Measurements from ENCODE around the gene STAB1.

Gene STAB1

GRCh38 chr3:52534281-52535183, 39.4 kb downstream of the STAB1 start:
- DNase-seq (ENCODE audit: low read depth): no peak

DNA sequence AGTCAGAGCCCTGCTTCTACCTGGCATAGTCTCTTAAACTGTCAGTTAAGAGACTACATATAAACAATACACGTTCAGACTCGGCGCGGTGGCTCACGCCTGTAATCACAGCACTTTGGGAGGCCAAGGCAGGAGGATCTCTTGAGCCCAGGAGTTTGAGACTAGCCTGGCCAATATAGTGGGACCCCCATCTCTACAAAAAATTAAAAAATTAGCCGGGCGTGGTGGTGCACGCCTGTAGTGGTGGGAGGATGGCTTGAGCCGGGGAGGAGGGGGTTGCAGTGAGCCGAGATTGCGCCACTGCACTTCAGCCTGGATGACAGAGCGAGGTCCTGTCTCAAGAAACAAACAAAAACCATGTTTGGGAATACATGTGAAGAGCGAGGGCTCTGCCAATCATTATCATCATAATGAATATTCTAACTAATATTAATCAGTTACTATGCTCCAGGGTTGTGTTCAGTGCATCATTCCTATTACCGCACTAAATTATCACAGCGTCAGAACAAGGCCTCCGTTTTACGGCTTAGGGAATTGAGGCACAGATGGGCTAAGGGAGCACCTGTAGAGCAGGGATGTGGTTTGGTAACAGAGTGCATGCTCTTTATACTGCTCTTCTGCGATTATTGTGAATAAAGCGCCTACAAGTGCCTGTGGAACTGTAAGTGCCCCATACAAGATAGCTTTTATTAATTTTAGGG, 40.4 kb downstream of the STAB1 start:
- no peak for DNase-seq (ENCODE audit: low read depth)

GRCh38 chr3:52536112-52536368, 40.9 kb downstream of the STAB1 start:
- no peak for DNase-seq (ENCODE audit: low read depth)

DNA sequence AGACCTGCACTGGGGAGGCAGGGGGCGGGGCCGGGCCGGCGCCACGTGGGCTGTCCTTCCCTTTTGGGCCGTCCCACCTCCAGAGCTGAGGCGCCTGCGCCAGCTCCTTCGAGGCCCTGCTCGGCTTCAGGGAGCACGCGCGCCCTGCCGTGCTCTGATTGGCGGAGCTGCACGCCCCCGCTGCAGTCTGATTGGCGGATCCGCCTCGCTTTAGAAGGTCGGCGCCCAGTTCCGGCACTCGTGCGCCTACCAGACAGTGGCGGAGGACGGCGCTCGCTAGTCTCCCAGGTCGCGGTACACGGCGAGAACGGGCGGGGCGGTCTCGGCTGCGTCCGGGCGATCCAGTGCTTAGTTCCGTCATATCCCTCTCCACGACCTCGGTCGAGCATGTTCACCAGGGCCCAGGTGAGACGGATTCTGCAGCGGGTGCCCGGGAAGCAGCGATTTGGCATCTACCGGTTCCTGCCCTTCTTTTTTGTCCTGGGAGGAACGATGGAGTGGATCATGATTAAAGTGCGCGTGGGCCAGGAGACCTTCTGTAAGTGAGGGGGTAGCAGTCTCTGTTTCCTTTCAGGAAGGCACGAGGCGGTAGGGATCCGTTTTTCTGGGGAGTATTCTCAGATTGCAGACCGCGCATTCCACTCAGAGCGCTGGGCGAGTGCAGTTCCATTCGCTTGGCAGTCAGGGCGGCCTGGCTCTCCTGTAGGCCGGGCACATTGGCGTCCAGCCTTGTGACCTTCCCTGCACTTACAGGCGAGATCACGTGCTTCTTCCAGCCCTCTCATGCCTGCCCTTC, 41.4 kb downstream of the STAB1 start, which contains the start of gene UQCC5:
Gene UQCC5 (plus strand): TSS at position 237 of the 796 bp plus-strand sequence. CDS start 151 bp downstream, at position 388.
- peak; percentile 88 for DNase-seq (ENCODE audit: low read depth)

GRCh38 chr3:52537165-52537620, 42.1 kb downstream of the STAB1 start:
- DNase-seq (ENCODE audit: low read depth): no peak

DNA sequence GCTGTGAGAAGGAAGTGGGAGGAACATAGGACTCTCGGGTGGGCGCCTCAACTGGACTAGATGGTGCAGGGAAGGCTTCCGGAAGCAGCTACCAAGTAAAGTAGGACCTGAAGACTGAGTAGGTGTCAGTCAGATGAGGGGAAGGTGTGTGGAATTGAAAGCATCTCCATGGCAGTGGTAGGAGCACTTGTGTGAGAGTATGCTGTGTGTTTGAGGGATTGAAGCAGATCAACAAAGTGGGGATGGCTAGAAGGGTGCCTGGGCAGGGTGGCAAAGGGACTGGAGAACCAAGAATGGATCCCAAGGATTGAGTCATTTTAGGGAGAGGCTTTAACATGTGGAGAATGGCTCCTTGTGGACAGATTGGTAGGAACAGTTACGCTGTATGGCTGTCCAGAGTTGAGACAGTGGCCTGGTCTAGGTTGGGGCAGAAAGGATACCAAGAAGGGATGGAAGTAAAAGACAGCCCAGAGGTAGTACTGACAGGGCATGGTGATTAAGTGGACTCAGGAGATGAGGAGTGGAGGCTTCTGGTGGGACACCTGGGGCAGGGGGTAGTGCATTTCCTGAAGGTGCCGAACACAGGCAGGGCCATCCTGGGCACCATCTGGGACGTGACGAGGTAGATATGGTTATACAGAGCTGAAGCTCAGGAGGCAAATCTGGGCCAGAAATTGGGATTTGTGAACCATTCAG, 42.7 kb downstream of the STAB1 start:
- DNase-seq (ENCODE audit: low read depth): no peak

DNA sequence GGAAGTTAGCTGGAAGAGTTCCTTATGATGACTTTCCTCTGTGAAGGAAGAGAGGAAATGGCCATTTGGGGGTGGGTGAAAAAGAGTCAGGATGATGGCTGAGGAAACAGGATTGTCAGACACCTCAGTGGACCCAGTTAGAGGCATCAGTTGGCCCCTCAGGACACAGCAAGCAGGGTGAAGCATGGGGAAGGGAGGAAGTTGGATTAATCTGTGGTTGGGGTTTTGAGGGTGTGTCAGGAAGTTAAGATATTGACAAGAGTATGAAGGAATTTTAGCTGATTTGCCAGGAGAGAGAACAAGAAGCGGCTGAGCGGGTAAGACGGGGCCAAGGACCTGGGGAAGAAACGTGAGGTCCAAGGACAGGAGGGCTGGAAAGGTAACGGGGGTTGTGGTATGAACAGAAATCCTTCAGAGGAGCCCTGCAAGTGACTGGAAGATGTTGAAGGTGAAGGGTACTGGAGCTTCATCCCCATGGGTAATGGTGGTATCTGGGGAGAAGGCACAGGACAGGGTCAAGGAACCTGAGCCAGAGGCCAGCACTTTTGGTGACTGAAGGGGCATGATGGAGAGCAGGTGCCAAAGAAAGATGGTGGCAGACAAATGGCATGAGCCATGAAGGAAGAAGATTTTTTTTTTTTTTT, 44.0 kb downstream of the STAB1 start:
- DNase-seq (ENCODE audit: low read depth): no peak

GRCh38 chr3:52541050-52541449, 45.9 kb downstream of the STAB1 start:
- DNase-seq (ENCODE audit: low read depth): no peak

DNA sequence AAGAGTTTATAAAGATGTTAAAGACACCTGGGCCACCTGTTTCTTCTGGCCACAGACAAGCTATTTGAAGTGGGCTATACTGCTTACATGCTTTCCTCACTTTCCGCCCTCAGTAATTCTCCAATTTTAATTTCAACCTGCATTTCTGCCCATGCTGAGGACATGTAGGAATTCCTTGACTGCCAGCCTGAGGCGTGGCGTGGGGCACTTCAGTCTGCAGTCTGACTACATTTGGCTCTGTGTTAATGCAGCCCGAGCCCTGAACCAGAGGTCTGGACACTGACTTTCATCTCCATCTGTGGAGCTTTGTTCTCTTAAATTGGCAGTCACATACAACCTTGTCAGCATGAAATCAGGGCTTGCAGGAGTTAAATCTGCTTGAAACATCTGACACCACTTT, 49.8 kb downstream of the STAB1 start:
- no peak for DNase-seq (ENCODE audit: low read depth)

GRCh38 chr3:52546111-52546901, 51.2 kb downstream of the STAB1 start:
- no peak for DNase-seq (ENCODE audit: low read depth)

GRCh38 chr3:52547143-52547542, 52.0 kb downstream of the STAB1 start:
- DNase-seq (ENCODE audit: low read depth): no peak

DNA sequence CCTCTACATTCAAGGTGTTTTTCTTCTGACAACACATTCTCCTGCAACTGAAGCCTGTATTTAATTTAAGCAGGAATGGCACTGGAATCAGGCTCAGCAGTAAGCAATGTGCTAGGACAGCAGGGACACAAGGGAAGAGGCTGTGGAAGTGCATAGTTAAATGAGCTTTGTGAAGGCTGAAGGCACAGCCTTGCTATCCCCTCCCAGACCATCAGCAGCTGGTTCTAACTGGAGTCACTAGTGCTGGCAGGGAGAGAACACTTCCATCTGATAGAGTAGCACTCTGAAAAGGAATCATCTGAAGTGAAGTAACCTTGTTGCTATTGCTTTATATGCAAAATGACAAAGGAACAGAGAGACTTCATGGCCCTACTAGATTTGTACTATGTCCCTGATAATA, 56.0 kb downstream of the STAB1 start:
- no peak for DNase-seq (ENCODE audit: low read depth)

DNA sequence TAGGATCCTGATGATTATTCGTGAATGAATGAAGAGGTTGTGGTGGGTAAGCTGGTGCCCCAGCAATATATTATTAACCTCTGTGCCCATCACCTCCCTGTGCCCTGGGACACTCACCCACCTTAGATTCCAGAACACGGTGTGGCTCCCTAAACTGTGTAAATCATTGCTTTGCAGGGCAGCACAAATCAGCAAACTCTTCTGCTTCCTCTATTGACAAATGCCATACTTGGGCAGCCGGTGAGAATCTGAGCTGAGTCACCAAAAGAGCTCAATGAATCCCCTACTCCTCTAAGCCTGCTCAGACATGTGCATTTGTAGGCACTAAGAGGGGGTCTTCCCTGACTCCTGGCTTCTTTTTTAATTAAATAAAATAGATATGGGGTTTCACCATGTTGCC, 57.0 kb downstream of the STAB1 start:
- DNase-seq (ENCODE audit: low read depth): no peak

DNA sequence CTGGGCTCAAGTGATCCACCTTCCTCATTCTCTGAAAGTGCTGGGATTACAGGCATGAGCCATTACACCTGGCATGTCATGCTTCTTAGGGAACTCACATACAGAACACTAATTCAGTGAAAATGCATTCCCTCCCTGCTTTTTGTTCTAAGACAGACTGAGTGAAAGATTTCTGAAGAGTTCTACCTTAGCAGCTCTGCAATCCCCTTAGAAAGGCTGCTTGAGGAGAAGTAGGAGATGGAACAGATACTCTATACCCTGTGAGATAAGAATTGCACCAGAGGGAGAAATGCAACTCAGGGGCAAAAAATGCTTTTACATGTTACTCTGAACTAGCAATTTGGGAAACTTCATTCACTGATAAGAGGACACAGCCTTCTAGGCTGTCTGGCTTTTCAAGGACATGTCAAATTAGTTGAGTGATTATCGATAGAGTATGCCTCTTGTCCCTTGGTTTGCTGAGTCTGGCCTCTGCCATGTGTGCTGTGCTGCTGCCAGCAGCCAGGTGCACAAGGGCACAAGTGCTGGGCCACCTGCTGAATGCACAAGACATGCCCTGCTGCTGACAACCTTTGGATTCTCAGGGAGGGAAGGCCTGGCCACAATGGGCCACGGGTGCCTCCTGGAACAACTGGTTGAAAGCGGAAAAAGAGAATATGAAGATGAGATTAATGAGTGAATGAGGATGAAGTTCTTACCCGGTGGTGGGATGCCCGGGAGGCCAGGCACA, 59.1 kb downstream of the STAB1 start:
- DNase-seq (ENCODE audit: low read depth): no peak

DNA sequence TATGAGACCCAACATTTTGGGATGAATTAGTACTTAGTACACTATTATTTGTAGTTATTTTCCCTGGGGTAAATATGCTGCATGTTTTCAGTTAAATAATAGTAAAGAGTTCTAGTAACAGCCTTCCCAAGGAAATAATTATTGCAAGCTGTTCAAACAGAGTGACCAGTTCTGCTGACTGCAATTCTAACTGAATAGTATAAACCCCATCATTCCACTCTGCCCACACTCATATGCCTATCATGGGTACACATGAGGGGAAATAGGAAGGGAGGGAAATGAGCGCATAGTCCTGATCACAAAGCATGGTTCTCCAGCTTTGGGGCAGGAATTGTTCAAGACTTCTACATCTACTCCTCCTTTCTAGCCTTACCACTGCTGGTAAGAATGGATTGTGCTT, 59.9 kb downstream of the STAB1 start:
- no peak for DNase-seq (ENCODE audit: low read depth)

DNA sequence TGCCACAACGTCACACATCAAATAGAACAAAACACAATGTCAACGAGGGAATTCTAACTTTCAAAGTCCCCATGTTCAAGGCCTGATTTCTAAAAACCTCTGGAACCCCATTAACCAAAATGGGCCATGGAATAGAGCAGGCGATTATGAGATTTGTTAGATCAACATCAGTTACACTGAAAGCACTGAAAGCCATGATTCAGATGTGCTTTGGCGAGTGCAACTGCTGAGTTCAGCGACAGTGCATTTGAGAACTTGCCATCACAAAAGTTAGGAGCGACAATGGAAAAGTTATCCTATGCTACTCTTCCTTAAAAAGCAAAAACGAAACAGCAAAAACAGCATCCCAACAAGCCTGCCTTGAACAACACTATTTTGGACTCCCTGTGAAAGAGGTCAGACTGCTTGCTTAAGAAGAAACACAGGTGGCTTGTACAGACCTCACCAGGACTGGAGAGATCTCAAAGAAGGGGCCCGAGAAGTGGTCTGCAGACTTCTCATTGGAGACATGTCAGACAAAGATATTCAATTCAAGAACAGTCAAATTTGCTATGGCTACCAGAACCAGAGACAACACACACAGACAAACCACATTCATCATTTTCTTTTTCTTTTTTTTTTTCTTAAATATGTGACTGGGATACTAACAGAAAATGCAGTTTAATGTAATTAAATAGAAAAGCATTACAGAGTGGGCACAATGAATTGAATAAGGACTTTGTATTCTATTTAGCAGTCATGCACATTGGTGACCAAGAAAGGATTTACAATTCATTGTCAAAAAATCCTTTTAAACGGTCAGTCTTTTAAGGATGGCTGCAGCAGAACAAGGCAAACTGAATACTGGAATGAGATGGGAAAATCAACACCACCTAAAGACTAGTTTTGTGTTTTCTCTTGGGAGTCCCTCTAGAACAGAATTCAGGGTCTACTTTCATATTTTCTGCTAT, 62.1 kb downstream of the STAB1 start:
- DNase-seq (ENCODE audit: low read depth): no peak

- DNase-seq (ENCODE audit: low read depth): no peak
Observed at GRCh38 chr3:52558436-52558835, 63.3 kb downstream of the STAB1 start.

DNA sequence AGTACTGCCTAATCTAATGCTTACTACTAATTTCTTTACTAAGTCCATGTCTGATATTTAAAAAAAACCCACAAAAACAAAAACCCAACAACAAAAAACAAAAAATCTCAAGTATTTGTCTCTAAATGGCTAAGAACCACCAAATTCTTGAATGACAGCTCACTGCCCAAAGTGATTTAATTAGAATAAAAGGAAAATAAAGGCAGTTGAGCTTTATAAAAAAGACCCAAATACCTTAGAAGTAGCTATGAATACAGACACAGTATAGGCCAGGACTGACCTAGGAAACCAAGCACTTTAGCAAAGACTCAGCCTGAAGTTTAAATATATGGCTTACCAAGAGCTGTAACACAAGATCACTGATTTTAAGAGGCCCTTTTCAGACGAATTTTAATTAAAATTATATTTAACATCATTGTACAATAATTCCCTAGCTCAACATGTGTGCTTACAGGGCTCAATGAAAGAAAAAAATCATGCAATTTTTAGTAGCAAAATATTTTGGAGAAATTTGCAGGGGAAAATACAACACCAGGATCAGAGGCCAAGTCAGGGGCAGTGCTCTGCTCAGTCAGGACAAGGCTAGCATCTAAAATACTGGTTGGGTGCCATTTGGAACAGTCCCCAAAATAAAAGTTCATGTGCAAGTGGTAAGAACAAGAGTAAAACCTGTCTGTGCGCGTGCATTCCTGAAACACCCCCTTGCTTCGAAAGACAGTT, 66.0 kb downstream of the STAB1 start:
- no peak for DNase-seq (ENCODE audit: low read depth)

All from stimulated activated CD8-positive, alpha-beta memory T cell treated with anti-CD3 and anti-CD28 coated beads, Interleukin-15, amount 100 ng/mL, for 1 hour (primary cell).